Endothelial cell of umbilical vein (primary cell): Measurements from ENCODE around the gene KDM3A. TPM values are rescaled to one million over a fixed set of nuclear protein-coding genes. Genes with fewer than 3 reads are reported as not detected.

Experiments used
- BruUV-seq: library from RNA; stranded (reverse); fragments of 400-500 nt; replicated peaks from 2 replicates; lab custom pipeline; 2021; lab: Mats Ljungman, UMichigan
- CTCF ChIA-PET: fragments of 300-600, 350-600 bp; sonication (Branson Sonifier 250); formaldehyde crosslinking; loops from one replicate; lab custom pipeline; 2021; ENCODE audit warnings: antibody characterized with exemption, inconsistent platforms; lab: Charles Lee
- POLR2A ChIA-PET: fragments of 300-600, 350-600 bp; sonication (Branson Sonifier 250); formaldehyde crosslinking; loops from one replicate; lab custom pipeline; 2021; ENCODE audit warnings: antibody characterized with exemption, inconsistent platforms; lab: Charles Lee
- DNase-seq: peaks from one replicate; pipeline ENCODE4 v3.0.0-alpha.2; 2011; ENCODE audit warnings: low read depth, low spot score
- FAIRE-seq: peaks from 2 replicates; lab custom pipeline; 2011; peaks lifted over from hg19 to GRCh38; lab: Jason Lieb, UNC
- H2AFZ ChIP-seq: 2 replicates; pipeline ENCODE4 v1.6.0; 2012; ENCODE audit warnings: low read depth, low read length, control low read depth, inconsistent platforms
- H3K27ac ChIP-seq: 2 replicates; pipeline ENCODE4 v1.5.1; 2011; ENCODE audit warnings: low read depth, mild to moderate bottlenecking, control low read depth, low read length, moderate library complexity; ENCODE audit not compliant: insufficient read depth
- H3K27me3 ChIP-seq, 2 experiments: 2 replicates each; pipeline versions ENCODE4 v1.6.0 to v1.6.1; 2011; ENCODE audit warnings: low read length in 2 of 2, mixed read lengths in 1 of 2; ENCODE audit not compliant: control insufficient read depth in 2 of 2, insufficient read depth in 2 of 2
- H3K36me3 ChIP-seq, 2 experiments: 2 replicates in 1 of 2; 3 replicates in 1 of 2; pipeline ENCODE4 v1.5.1; 2011; ENCODE audit warnings: low read length in 2 of 2, mild to moderate bottlenecking in 1 of 2, moderate library complexity in 1 of 2; ENCODE audit not compliant: control insufficient read depth in 2 of 2, insufficient read depth in 2 of 2; ENCODE audit errors: extremely low read depth in 1 of 2
- H3K4me1 ChIP-seq: 3 replicates; pipeline ENCODE4 v1.5.1; 2011; ENCODE audit warnings: mild to moderate bottlenecking, low read length; ENCODE audit not compliant: control insufficient read depth, insufficient read depth; ENCODE audit errors: extremely low read depth
- H3K4me2 ChIP-seq: 2 replicates; pipeline ENCODE4 v1.6.1; 2011; ENCODE audit warnings: low read length, control low read depth, mixed read lengths; ENCODE audit not compliant: insufficient read depth
- H3K4me3 ChIP-seq, 3 experiments: fragments of 200-600 bp in 1 of 3; sonication (generic), shearing (Covaris generic) in 1 of 3; replicated peaks in 1 of 3; 2 replicates each; pipeline ENCODE4 v1.5.1; 2011 to 2016; ENCODE audit warnings: control low read depth in 3 of 3, low read length in 3 of 3, mild to moderate bottlenecking in 2 of 3, inconsistent platforms in 1 of 3, low read depth in 1 of 3, moderate library complexity in 1 of 3; ENCODE audit not compliant: insufficient read depth in 1 of 3
- H3K79me2 ChIP-seq: 2 replicates; pipeline ENCODE4 v1.6.0; 2012; ENCODE audit warnings: low read length, inconsistent platforms; ENCODE audit not compliant: control insufficient read depth, insufficient read depth
- H3K9ac ChIP-seq: replicated peaks from 2 replicates; pipeline ENCODE3; 2011; ENCODE audit warnings: low read length, control low read depth; ENCODE audit not compliant: insufficient read depth; ENCODE audit errors: extremely low read depth
- H3K9me1 ChIP-seq: replicated peaks from 3 replicates; pipeline ENCODE4 v1.6.0; 2011; ENCODE audit warnings: mild to moderate bottlenecking, low read length; ENCODE audit not compliant: control insufficient read depth, insufficient read depth; ENCODE audit errors: extremely low read depth
- H3K9me3 ChIP-seq: replicated peaks from 2 replicates; pipeline ENCODE4 v1.5.1; 2012; ENCODE audit warnings: low read length, inconsistent platforms; ENCODE audit not compliant: control insufficient read depth, insufficient read depth
- H4K20me1 ChIP-seq: replicated peaks from 2 replicates; pipeline ENCODE3; 2011; ENCODE audit warnings: mild to moderate bottlenecking, low read length; ENCODE audit not compliant: control insufficient read depth, insufficient read depth; ENCODE audit errors: extremely low read depth
- CTCF ChIP-seq, 2 donors: IDR thresholded peaks; 1 replicate in 1 of 2; 2 replicates in 1 of 2; pipeline ENCODE4 v1.5.1; 2011; ENCODE audit warnings: low read length in 2 of 2, mild to moderate bottlenecking in 2 of 2, moderate library complexity in 2 of 2, control low read depth in 1 of 2, inconsistent platforms in 1 of 2, low read depth in 1 of 2; ENCODE audit not compliant: insufficient read depth in 1 of 2; ENCODE audit errors: extremely low read depth in 1 of 2
- EZH2 ChIP-seq: IDR thresholded peaks from 2 replicates; pipeline ENCODE4 v1.6.1; 2012; ENCODE audit warnings: borderline replicate concordance, low read depth, mild to moderate bottlenecking, moderate library complexity, low read length, inconsistent platforms; ENCODE audit not compliant: severe bottlenecking
- FOS ChIP-seq: IDR thresholded peaks from 2 replicates; pipeline ENCODE4 v1.6.1; 2011; ENCODE audit warnings: mild to moderate bottlenecking, low read length, moderate library complexity, borderline replicate concordance; ENCODE audit not compliant: insufficient read depth
- GATA2 ChIP-seq: IDR thresholded peaks from 2 replicates; pipeline ENCODE4 v1.7.0; 2011; ENCODE audit warnings: low read depth, mild to moderate bottlenecking, moderate library complexity, mixed read lengths, low read length; ENCODE audit not compliant: insufficient read length, insufficient read depth
- JUN ChIP-seq: IDR thresholded peaks from 2 replicates; pipeline ENCODE4 v1.6.1; 2011; ENCODE audit warnings: borderline replicate concordance, low read depth; ENCODE audit not compliant: insufficient read length, insufficient read depth
- MYC ChIP-seq: IDR thresholded peaks from one replicate; pipeline ENCODE4 v1.6.1; 2011; ENCODE audit warnings: mild to moderate bottlenecking, low read depth, low read length
- POLR2A ChIP-seq: IDR thresholded peaks from 2 replicates; pipeline ENCODE4 v1.6.1; 2012; ENCODE audit warnings: low read depth, mild to moderate bottlenecking, control low read depth, low read length
- POLR2AphosphoS5 ChIP-seq: IDR thresholded peaks from 2 replicates; pipeline ENCODE4 v1.6.1; 2012; ENCODE audit warnings: low read depth, mild to moderate bottlenecking, control low read depth, low read length, moderate library complexity; ENCODE audit not compliant: insufficient read depth
- dilution Hi-C: fragments of 300-500 bp; cut with MboI; formaldehyde crosslinking; loops from one replicate; pipeline ENCODE4 v1.15.0; 2019; ENCODE audit warnings: low sequenced_read_pairs; ENCODE audit not compliant: extremely low pct_ligation_motif_present
- intact Hi-C: fragments of 100-400 bp; cut with micrococcal nuclease; formaldehyde crosslinking; loops from one replicate; pipeline ENCODE4 v1.10.0; 2022
- polyA plus RNA-seq, 4 experiments: library from polyadenylated mRNA; depleted of rRNA in 3 of 4; stranded (reverse) in 3 of 4; unstranded in 1 of 4; fragments of >200 nt; gene quantifications; 2 replicates each; pipeline versions ENCODE4 v1.2.1 to v1.2.3, GENCODE V29; 2011 to 2012; ENCODE audit warnings: missing spikeins in 1 of 4
- total RNA-seq: library from RNA; stranded (reverse); gene quantifications from 2 replicates; pipeline ENCODE4 v1.2.3, GENCODE V29; 2021
- TF ChIP-seq, protein P1 (sequence below): IDR thresholded peaks from 2 replicates; pipeline ENCODE4 v1.6.1; 2011; ENCODE audit not compliant: insufficient read depth, insufficient read length

KDM3A gene
- total and polyA plus RNA-seq, 2 donors (not counting 3 experiments of a cell fraction or from before 2014, with no cell fraction given), result 13.5 to 29.5 TPM

DNA sequence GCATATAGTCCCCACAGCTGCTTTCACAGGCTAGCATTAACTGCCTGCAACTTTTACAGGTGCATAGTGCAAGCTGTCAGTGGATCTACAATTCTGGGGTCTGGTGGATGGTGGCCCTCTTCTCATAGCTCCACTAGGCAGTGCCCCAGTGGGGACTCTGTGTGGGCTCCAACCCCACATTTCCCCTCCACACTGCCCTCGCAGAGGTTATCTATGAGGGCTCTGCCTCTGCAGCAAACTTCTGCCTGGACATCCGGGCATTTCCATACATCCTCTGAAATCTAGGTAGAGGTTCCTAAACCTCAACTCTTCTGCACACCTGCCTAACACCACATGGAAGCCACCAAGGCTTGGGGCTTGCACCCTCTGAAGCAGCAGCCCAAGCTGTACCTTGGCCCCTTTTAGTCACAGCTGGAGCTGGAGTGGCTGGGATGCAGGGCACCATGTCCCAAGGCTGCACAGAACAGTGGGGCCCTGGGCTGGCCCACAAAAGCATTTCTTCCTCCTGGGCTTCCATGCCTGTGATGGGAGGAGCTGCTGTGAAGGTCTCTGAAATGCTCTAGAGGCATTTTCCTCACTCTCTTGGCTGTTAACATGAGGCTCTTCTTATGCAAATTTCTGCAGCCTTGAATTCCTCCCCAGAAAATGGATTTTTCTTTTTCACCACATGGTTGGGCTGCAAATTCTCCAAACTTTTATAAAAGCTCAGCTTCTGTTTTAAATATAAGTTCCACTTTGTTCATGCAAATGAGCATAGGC is 59.3 kb downstream of the KDM3A start:
- Histone ChIP-seq H3K4me2 (no peak overlapping the region), H2AFZ (no peak overlapping the region), H3K4me1 (no peaks in the 10 kb centered on the region), H3K27me3 (no peaks in the 10 kb centered on the region), H3K9me3 (peaks cover 2% of the 10 kb centered on the region), H3K27ac (no peak overlapping the region), H3K9ac (no peak overlapping the region), H3K4me3 (no peak overlapping the region), H3K79me2 (no peaks in the 10 kb centered on the region), H4K20me1 (no peaks in the 10 kb centered on the region), H3K36me3 (peaks cover 0 to 17% of the 10 kb centered on the region in 2 experiments), H3K9me1 (no peaks in the 10 kb centered on the region)
- BruUV-seq, result no TSS peak
- DNase-seq (no peak), FAIRE-seq (no peak)
- intact Hi-C loops (no loop called here), dilution Hi-C loops (no loop called here)
- CTCF ChIA-PET, result no interaction called here
- POLR2A ChIA-PET, result no interaction called here
- TF ChIP-seq JUN (no peak), CTCF (IDR thresholded peaks at IDR 0.05; ENCODE audit: extremely low read depth in 1 of 2, insufficient read depth in 1 of 2, low read depth in 1 of 2, low read length in 2 of 2) (no peak), POLR2AphosphoS5 (no peak), POLR2A (no peak), FOS (no peak), MYC (no peak), GATA2 (no peak), EZH2 (no peak)
- TF ChIP-seq, protein P1, sequence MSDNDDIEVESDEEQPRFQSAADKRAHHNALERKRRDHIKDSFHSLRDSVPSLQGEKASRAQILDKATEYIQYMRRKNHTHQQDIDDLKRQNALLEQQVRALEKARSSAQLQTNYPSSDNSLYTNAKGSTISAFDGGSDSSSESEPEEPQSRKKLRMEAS, result no peak
